ENCODE results near the gene TECPR2. TPM values are rescaled to one million over a fixed set of nuclear protein-coding genes. Genes with fewer than 3 reads are reported as not detected.

Gene TECPR2
- total and polyA plus RNA-seq, 8 donors = 3.3 to 18.2 (median 10.5) TPM

GRCh38 chr14:102532204-102532658 lies 169.5 kb downstream of the TECPR2 start:
- H3K27me3 ChIP-seq = no peaks in the 10 kb centered on the region
- H3K4me1 ChIP-seq = no peaks in the 10 kb centered on the region
- no peak for FAIRE-seq
- 73 to 77% methylated on average over 3 of the region's 3 CpGs for WGBS, 2 donors
- no peaks in the 10 kb centered on the region for H3K9me3 ChIP-seq
- H3K4me3 ChIP-seq = no peak overlapping the region
- TF ChIP-seq CTCF (IDR thresholded peaks at IDR 0.05) = no peak
- H3K27ac ChIP-seq = no peak overlapping the region
- ATAC-seq = peak in 1 of 4 donors; percentile 14
- no peaks in the 10 kb centered on the region for H3K36me3 ChIP-seq
- intact Hi-C loops (cut with DNase I) = no loop called here
- no peak for DNase-seq

GRCh38 chr14:102537981-102538601 lies 175.3 kb downstream of the TECPR2 start:
- no peaks in the 10 kb centered on the region for H3K27me3 ChIP-seq
- H3K27ac ChIP-seq = no peak overlapping the region
- intact Hi-C loops (cut with DNase I) = no loop called here
- WGBS, 2 donors = 46 to 51% methylated on average over 15 of the region's 15 CpGs
- FAIRE-seq (no peak), ATAC-seq (peak; percentile 47 to 79 (median 68)), DNase-seq (peak in 4 of 6 donors; percentile 60 to 70 (median 63))
- no peaks in the 10 kb centered on the region for H3K9me3 ChIP-seq
- H3K4me3 ChIP-seq = no peak overlapping the region
- TF ChIP-seq CTCF (IDR thresholded peaks at IDR 0.05) = no peak
- no peaks in the 10 kb centered on the region for H3K36me3 ChIP-seq
- peaks cover 0 to 10% (median 5%) of the 10 kb centered on the region in 3 donors for H3K4me1 ChIP-seq

GRCh38 chr14:102538602-102539543 lies 176.1 kb downstream of the TECPR2 start:
- peak in 1 of 6 donors; percentile 28 for DNase-seq

GRCh38 chr14:102539544-102540314 lies 177.0 kb downstream of the TECPR2 start:
- Histone ChIP-seq H3K27ac (no peak overlapping the region), H3K4me1 (peaks cover 0 to 10% (median 5%) of the 10 kb centered on the region in 3 donors), H3K9me3 (no peaks in the 10 kb centered on the region), H3K4me3 (no peak overlapping the region), H3K27me3 (peaks cover 0 to 5% (median 0%) of the 10 kb centered on the region in 4 donors), H3K36me3 (no peaks in the 10 kb centered on the region)
- TF ChIP-seq CTCF (IDR thresholded peaks at IDR 0.05) = no peak
- no peak for FAIRE-seq
- ATAC-seq = no peak
- DNase-seq = no peak
- 72 to 73% methylated on average over 17 of the region's 17 CpGs for WGBS, 2 donors
- intact Hi-C loops (cut with DNase I) = no loop called here

More at GRCh38 chr14:102538602-102539543, 176.1 kb downstream of the TECPR2 start:
- H3K4me3 ChIP-seq = no peak overlapping the region
- no peak for FAIRE-seq
- WGBS, 2 donors = 77 to 78% methylated on average over 25 of the region's 25 CpGs
- H3K27ac ChIP-seq = no peak overlapping the region
- peaks cover 0 to 10% (median 5%) of the 10 kb centered on the region in 3 donors for H3K4me1 ChIP-seq
- H3K9me3 ChIP-seq = no peaks in the 10 kb centered on the region
- H3K27me3 ChIP-seq = no peaks in the 10 kb centered on the region
- intact Hi-C loops (cut with DNase I) = no loop called here
- TF ChIP-seq CTCF (IDR thresholded peaks at IDR 0.05) = no peak
- peak in 3 of 4 donors; percentile 32 to 57 (median 52) for ATAC-seq
- H3K36me3 ChIP-seq = no peaks in the 10 kb centered on the region

Data from pancreas (tissue), 10 donors.